ENCODE measurements around the gene JAK1. TPM values are rescaled to one million over a fixed set of nuclear protein-coding genes. Genes with fewer than 3 reads are reported as not detected.

JAK1 gene
- total RNA-seq, 1 donor from 2014 or later = 55.8 TPM

- TF ChIP-seq CTCF (IDR thresholded peaks at IDR 0.05; ENCODE audit: insufficient read depth, low read length, severe bottlenecking) = no peak
- H3K27me3 ChIP-seq (ENCODE audit: control insufficient read depth, insufficient read depth, low read length) = no peaks in the 10 kb centered on the region
- H3K36me3 ChIP-seq (ENCODE audit: control insufficient read depth, insufficient read depth, low read length) = no peaks in the 10 kb centered on the region
- DNase-seq (ENCODE audit: low read depth) (no peak), FAIRE-seq (no peak)
- no peak overlapping the region for H3K4me3 ChIP-seq (ENCODE audit: low read depth, low read length)
Observed at GRCh38 chr1:64890699-64891447, 75.5 kb downstream of the JAK1 start.

GRCh38 chr1:64887689-64888217 is 78.6 kb downstream of the JAK1 start:
- FAIRE-seq = no peak
- no peak for TF ChIP-seq CTCF (IDR thresholded peaks at IDR 0.05; ENCODE audit: insufficient read depth, low read length, severe bottlenecking)
- H3K36me3 ChIP-seq (ENCODE audit: control insufficient read depth, insufficient read depth, low read length) = peaks cover 3% of the 10 kb centered on the region
- no peaks in the 10 kb centered on the region for H3K27me3 ChIP-seq (ENCODE audit: control insufficient read depth, insufficient read depth, low read length)
- DNase-seq (ENCODE audit: low read depth) = no peak
- H3K4me3 ChIP-seq (ENCODE audit: low read depth, low read length) = no peak overlapping the region

GRCh38 chr1:64886877-64887276 is 79.5 kb downstream of the JAK1 start:
- peaks cover 3% of the 10 kb centered on the region for H3K36me3 ChIP-seq (ENCODE audit: control insufficient read depth, insufficient read depth, low read length)
- DNase-seq (ENCODE audit: low read depth) = no peak
- H3K4me3 ChIP-seq (ENCODE audit: low read depth, low read length) = no peak overlapping the region
- no peak for FAIRE-seq
- no peaks in the 10 kb centered on the region for H3K27me3 ChIP-seq (ENCODE audit: control insufficient read depth, insufficient read depth, low read length)
- TF ChIP-seq CTCF (IDR thresholded peaks at IDR 0.05; ENCODE audit: insufficient read depth, low read length, severe bottlenecking) = no peak

GRCh38 chr1:64885648-64886047 is 80.7 kb downstream of the JAK1 start:
- no peaks in the 10 kb centered on the region for H3K27me3 ChIP-seq (ENCODE audit: control insufficient read depth, insufficient read depth, low read length)
- no peak for DNase-seq (ENCODE audit: low read depth)
- H3K36me3 ChIP-seq (ENCODE audit: control insufficient read depth, insufficient read depth, low read length) = peaks cover 3% of the 10 kb centered on the region
- no peak for FAIRE-seq
- no peak for TF ChIP-seq CTCF (IDR thresholded peaks at IDR 0.05; ENCODE audit: insufficient read depth, low read length, severe bottlenecking)
- no peak overlapping the region for H3K4me3 ChIP-seq (ENCODE audit: low read depth, low read length)

GRCh38 chr1:64884261-64885040 is 81.9 kb downstream of the JAK1 start:
- H3K4me3 ChIP-seq (ENCODE audit: low read depth, low read length) = no peak overlapping the region
- peaks cover 3% of the 10 kb centered on the region for H3K36me3 ChIP-seq (ENCODE audit: control insufficient read depth, insufficient read depth, low read length)
- DNase-seq (ENCODE audit: low read depth) (no peak), FAIRE-seq (no peak)
- no peaks in the 10 kb centered on the region for H3K27me3 ChIP-seq (ENCODE audit: control insufficient read depth, insufficient read depth, low read length)
- TF ChIP-seq CTCF (IDR thresholded peaks at IDR 0.05; ENCODE audit: insufficient read depth, low read length, severe bottlenecking) = no peak

Measured in bronchial epithelial cell (primary cell).